Measurements from ENCODE around the gene KCNJ6.

DNA sequence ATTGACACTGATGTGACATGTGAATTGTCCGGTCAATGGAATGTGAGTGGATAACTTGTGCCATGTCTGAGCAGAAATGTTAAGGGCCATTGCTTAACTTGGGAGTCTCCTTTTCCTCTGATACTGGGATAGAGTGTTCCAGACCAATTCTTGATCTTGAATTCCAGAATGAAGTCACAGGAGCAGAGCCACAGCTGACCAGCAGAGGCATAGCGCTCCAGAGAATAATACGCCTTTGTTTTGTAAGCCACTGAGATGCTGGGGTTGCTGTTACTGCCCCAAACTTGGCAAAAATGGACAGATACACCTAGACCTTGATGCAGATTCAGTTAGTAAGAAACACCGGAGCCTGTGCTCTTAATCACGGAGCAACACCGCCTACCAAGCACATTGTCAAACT lies 6.3 kb downstream of the KCNJ6 start:
- TF ChIP-seq POLR2A (IDR thresholded peaks at IDR 0.05; ENCODE audit: low read length) = no peak
- TF ChIP-seq GATA1 (IDR thresholded peaks at IDR 0.05; ENCODE audit: low read depth, low read length) = no peak

Measured in erythroblast (primary cell).